Ecto neural progenitor cell (in vitro differentiated cells): ENCODE measurements around the gene PIGN.

ENCODE experiments used
- DNase-seq: peaks from one replicate; pipeline ENCODE4 v3.0.0-alpha.2; 2018; ENCODE audit warnings: low spot score

The PIGN gene

DNA sequence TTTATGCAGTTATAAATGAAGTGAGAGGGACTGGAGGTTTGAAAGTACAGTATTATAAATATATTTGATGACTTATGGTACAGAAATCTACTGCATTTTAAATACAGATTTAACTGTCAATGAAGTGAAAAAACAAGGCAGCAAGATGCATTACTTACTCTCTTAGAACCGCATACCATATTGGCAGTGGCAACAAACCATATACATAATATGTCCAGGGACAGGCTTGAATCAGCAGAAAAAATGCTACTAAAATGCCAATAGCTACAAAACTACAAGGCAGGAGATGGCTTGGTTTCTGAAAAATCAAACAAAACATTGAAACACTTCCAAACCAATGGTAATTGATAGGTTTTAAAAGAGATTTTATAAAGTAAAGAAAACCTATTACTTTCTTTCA lies 77.2 kb downstream of the PIGN start:
- DNase-seq, result no peak

DNA sequence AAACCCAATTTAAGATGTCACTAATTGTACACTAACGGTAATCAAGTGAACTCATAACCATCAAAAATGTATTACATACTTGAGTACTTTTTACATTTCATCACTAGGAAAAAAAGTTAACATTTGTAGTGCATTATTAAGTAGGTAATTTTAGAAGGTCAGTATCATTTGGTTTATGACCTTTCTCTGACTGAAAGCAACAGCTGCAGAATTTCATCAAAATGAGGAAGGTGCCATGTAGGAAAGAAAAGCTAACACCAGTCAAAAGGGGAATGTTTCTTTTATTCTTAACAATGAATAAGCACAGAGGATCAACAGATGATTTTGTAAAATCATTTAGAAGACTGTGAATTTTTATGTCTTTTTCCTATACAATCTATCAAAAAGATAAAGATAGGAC lies 79.0 kb downstream of the PIGN start:
- no peak for DNase-seq

DNA sequence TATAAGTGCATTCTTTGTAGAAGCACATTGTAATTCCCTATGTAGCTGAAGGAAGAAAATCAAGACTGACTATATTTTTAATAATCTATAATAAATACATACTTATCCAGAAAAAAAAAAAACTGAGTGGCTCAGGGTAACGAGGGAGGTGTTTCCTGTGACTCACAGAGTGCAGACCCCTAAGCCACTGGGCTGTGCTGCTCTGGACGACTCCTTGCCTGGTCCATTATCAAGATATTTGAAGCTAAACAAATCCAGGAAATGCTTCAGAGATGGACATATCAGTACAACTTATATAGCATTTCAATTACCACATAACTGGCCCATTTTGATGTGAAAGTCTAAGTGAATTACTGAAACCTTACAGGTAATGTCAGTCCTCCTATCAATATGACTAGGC lies 80.6 kb downstream of the PIGN start:
- DNase-seq, result no peak

DNA sequence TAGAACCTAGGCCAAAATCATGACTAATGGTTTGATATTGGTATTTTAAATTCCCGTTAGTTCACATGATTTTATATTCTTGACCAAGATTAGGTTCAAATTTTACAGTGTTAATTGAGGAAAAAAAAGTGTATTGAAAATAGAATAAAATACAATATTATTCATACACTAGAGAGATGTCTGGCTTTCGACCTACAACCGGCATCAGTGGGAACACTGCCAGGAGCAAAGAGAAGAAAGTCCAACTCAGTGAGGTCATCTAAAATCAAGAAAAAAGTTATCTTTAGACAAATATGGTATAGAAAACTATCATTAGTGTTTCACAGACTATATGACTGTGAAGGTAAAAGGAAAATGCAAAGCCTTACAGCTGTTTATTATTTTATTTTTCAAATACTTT lies 81.5 kb downstream of the PIGN start:
- DNase-seq, result no peak

DNA sequence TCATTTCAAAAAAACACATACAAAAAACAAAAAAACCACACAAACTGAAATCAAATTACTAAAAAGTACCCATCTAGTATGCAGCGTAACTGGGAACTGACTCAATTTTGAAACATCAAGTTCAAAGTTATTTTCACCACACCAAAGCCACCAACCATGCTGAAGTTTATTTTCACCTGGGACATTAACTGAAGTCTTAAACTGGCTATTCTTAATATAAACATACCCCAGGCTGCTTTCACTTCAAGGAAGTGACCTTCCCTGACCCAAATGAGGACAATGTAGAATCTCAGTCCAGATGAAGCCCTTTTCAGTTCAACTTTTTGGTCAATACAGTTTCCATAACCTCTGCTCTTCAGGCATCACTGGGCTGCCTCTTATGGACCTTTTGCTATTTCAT lies 84.6 kb downstream of the PIGN start:
- DNase-seq, result no peak

DNA sequence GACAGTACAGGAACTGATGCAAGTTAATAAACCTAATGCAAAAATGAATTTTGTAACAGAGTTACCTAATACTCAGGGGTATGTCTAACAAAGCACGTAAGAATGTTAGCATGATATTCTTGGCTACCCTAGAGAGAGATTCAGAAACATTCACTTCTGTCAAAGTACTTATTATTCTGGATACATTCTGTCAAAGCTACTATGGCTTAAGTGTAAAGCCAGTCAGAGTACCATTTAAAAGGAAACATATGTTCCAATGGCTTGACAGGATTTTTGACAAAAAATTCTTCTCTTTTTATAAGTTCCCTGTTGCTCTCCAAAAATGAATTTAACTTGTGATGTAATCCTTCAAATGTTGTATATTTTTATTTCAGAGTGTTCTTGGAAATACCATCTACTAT lies 85.5 kb downstream of the PIGN start:
- no peak for DNase-seq

DNA sequence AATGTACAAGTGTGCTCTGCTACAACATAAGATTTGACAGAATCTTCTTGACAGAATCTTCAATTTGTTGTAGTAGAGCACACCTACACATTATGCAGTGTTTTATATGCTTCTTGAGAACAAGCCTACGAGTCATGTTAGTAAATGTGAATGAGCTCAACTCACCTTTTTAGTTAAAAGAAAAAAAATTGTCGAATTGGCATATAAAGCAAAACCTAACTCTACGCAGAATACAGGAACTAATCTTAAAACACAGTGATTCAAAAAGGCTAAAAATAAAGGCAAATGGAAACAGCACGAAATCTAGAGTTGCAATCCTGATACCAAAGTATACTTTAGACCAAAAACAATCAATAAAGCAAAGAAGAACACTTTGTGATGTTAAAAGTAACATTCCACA lies 87.9 kb downstream of the PIGN start:
- no peak for DNase-seq

DNA sequence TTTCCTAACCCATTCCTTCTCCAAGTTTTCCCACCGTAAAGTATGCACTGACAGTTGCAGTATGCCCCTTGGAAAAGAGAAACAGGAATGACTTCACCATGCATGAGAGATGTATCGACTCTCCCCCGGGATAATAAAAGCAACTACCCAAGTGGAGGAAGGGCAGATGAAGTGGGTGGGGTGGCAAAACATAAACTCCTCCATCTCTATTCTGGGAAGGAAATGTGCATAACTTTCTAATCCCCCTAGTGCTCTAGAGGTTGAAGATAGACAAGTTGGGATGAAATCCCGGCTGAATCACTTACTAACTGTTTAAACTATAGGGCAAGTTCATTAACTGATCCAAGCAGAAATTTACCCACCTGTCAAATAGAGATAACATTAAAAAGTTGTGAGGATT lies 89.2 kb downstream of the PIGN start:
- no peak for DNase-seq

DNA sequence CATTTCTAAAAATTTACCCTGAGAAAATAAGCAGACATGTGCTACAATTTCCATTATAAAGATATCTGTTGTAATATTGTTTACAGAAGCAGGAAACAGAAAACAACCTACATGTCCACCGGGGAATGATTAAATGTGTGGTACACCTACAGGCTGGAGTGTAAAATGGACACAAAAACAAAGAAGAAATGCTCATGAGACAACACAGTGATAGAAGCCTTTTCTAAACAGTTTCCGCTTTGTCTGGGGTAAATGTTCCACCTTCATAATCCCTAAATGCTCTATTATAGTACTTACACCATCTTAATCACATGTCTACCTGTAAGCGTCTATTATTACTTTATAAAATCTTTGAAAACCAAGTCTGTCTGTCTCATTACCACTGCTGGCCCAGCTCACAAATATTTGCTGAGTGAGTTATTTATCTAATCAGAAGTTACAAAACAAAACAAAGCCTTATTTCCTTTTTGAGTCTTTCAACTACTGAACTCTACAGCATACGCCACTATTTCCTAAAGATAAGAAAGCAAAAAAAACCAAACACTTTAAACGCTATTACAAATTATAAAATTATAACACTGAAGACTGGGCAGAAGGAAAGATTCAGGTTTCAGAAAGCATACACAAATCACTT lies 95.3 kb downstream of the PIGN start:
- DNase-seq, result no peak

DNA sequence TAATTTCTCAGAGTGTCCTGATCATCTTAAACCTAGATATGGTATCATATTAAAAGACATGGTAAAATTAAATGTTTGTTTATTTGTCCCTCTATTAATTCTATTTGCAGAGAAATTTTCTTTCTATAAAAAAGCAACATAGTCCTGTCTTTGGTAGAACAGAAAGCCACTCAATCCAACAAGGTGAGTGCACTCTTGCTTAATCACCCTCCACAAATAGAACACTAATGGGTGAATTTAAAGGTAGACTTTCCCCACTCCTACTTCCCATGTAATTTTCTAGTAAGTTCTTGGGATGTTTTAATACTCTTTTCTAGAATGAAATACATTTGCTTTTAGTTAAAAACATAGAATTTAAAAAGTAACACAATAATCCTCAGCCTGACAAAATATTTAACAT lies 97.7 kb downstream of the PIGN start:
- DNase-seq, result no peak

DNA sequence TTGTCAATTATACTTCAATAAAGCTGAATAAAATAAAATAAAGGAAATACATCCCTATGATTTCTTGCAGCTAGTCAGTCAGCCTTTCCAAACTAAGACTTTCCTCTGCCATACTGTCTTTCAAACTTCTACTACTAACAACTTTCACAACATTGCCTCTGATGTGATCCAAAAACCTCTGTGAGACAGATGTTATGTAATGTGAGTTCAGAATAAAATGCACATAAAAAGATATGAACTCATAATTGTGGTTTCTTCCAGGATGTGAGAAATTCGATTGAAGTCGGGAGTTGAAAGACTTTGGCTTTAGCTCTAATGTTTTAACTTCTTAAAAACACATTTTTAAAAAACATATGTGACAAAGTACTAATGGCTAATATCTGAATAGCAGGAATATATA lies 98.7 kb downstream of the PIGN start:
- DNase-seq, result no peak

DNA sequence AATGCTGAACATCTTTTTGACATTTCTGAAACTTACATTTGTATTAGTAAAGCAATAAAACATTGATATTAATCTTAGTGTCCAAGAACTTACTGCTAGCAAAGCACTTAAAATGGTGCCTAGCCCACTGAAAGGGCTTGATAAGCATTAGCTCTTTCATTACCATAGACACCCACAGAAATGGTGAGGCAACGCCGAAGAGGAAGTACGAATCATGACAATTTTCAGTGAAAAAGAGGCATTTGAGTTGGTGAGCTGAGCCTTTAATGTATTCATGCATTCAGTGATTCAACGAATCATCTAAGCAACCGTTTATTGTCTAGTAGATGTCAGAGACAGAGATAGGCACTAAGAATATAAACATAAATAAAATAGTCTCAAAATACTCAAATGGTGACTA lies 101.1 kb downstream of the PIGN start:
- DNase-seq, result no peak

DNA sequence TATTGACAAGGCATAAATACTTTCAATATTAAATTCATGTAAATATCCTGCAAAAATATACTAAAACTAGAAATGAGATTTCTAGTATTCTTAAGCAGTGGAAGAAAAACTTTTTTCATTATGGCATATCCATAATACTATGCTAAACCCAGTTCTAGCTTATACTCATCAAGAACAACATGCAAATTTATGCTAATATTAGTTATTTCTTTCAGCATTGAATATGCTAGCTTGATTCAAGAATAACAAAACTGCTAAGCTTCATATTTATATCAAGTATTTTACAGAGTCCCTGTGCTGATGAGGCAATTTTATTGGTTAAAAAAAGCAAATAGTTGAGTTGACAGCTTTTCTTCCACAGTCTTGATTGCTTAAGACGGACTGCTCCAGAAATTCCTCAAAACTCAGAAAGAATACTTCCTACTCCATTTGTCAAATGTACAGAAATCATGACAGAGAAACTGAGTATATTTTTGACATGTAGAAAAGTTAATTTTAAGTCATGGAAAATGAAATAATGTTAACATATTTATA lies 105.0 kb downstream of the PIGN start:
- DNase-seq, result no peak

DNA sequence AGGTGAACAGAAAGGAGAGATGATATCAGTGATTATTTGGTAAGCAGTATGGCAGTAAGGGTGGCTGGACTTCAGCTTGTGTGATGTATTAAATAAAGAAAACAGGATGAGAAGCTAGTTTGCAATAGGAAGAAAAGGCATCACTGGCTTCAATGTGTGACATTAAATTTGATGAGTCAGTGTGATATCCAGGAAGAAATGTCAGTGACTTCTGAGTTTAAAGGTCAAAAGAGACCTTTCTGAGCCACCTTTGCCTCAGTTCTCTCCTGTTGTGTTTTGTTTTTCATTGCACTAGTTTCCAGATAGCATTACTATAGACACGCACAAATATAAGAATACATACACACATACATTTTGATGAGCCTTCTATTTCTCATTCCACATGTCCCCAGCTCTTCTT lies 105.6 kb downstream of the PIGN start:
- no peak for DNase-seq

DNA sequence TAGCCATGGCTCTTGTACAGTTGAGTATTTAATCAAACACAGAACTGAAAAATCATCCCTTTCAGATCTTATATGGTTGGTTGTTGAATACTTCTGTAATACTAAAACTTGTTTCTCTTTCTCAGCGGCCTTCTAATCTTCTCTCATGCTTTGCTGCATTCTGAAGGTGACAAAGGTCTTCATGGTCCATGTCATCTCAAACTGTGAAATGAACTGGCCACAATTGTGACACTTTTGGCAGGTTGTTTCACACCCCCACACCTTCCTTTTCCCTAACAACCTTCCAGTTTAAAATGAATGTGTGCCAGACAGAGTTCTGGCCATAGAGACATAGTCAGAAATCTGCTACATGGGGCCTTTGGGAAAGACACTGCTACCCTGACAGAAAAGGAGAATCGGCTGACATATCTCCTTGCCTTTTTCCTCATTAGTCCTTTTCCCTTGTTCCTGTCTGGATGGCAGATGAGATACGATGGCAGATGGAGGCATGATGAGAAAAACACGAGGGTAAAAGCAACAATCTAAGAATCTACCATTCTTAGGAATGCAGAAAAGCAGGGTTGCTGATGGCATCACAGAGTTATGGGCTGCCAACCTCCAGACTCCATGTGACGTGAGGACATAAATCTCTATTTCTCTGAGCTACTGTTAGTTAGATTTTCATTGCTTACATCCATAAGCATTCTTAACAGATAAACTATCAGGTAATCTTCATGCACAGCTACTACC lies 106.5 kb downstream of the PIGN start:
- DNase-seq, result no peak

DNA sequence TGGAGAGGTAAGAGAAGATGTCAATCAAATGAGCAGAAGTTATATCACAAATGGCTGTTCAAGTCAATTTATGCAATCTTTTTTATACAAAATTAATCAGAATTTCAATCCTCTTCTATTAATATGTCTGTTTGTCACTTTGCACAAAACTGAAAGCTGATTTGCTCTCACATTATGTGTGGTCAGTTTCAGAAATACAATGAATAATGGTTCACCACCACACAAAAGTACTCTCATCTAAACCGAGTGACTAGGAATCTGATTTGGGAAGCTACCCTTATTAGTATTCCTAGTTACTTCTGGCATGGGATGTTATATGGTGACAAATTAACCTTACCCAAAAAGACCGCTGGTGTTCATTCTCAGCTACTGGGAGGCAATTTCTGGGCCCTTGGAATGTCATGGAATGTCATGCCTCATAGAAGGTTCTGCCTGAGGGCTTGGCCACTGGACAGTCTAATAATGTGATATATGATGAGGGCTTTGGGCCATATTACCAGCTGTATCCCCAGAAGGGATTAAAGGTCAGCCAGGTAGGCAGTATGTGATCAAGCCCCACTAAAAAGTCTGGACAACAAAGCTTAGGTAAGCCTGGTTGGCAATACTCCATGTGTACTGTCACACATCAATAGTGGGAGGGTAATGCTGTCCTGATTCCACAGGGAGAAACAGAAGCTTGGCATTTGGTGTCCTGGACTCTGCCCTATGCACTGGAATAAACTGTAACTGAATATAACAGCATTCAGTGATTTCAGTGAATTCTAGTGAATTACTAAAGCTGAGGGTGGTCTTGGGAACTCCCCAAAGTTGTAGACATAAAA lies 113.2 kb downstream of the PIGN start:
- DNase-seq, result no peak

DNA sequence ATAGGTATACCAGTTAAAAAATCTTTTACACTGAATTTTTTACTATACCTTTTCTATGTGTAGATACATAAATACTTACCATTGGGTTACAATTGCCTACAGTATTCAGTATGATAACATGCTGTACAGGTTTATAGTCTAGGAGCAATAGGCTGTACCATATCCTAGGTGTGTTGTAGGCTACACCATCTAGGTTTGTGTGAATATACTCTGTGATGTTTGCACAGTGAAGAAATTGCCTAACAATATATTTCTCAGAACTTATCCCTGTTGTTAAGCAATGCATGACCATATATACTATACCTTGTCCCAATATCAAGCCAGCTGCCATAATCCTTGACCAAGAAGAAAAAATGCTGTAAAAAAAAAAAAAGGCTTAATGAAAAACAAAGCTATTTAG lies 114.5 kb downstream of the PIGN start:
- DNase-seq, result no peak

DNA sequence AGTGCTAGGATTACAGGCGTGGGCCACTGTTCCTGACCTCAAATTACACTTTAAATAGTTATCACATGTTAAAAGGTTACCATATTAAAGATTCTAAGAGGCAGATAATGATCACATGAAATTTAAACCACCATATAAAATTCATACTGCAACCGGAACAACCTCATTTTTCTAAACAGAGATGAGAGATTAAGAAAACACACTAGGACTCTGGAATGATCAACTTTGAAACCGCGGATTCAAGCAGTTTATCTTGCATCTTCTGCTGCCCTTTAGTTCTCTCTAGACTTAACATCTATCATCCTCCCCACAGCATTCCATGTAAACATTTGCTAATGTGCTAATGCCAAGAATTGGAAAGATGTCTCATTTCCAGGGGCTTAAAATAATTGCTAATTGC lies 115.8 kb downstream of the PIGN start:
- no peak for DNase-seq

DNA sequence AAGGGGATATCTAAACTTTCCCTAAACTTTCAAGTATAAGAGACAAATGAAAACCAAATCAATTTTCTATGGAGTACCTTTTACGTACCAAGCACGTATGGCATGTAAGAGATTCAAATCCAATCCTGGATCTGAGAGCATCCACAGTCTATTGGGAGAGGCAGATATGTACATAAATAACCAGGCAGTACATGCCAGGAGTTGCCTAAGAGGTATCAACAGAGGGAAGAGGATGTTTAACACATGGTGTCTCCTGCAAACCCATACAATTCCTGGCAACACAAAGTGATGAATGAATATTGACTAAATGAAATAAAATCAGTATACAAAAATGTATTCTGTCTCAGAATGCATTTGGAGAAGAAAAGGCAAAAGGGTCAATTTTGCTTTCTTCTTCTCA lies 116.6 kb downstream of the PIGN start:
- DNase-seq, result no peak

DNA sequence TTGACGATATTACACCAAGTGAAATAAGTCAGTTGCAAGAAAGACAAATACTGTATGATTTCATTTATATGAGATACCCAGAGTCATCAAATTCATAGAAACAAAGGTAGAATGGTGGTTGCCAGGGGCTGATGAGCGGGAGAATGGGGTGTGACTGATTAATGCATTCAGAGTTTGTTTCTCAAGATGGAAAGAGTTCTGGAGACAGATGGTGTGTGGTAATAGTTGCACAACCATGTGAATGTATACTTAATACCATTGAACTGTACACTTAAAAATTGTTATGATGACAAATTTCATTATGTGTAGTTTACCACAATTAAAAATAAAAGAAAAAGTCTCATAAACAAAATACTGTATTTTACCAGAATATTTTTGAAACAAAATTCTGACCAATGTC lies 117.3 kb downstream of the PIGN start:
- DNase-seq, result no peak

DNA sequence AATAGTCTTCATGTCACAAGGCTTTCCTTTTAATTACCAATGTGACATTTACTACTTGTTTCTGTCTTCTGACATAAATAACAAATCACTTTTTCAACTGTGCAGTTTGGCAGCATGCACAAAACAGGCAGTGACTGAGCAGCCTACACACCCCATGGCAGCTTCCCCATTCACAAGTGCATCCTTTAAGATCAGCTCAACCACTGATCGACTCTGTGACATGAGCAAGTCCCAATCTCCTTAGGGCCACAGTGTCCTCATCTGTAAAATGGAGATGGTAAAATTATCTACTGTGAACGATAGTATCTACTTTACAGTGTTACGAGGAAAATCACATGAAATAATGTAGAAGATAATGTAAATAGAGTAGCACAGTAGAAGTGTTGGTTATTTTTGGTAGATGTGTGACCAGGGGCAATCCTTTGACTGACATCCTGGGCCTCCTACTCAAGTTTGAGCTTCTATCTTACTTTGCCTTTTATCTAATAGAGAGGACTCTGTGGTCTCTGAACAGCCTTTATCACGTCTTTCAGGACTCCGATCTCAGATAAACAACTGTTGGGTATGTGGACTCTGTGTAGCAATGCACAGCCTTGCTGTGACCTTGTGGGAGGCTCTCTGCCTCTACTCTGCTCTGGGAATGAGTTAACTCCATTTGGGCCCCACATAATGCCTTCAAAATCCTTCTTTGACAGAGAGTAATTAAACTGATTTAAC lies 120.6 kb downstream of the PIGN start:
- no peak for DNase-seq

DNA sequence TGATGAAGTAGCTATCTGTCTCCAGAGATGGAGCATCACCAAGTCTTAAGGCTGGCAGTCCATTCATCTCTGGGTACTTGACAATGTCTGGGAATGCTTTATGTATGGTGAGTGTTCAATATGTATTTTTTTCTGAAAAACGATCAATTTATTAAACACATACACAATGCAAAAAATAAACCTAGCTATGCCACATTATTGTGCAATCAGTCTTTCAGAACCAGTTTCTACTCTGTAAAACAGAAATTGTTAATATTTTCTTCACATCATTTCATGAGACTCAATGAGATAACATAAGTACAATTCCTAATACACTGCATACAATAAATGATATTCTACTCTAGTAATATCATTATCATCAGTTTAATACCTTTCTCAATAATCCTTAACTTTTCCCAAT lies 122.5 kb downstream of the PIGN start:
- DNase-seq, result no peak
